ENCODE data around the gene KRABD2.

GRCh38 chr17:8393470-8394231 lies 17.1 kb upstream of the KRABD2 start:
- TF ChIP-seq ZNF274 (IDR thresholded peaks at IDR 0.05; ENCODE audit: low read depth, low read length) (no peak), CTCF (IDR thresholded peaks at IDR 0.05 in 2 of 3, conservative IDR thresholded peaks at IDR 0.05 in 1 of 3; ENCODE audit: borderline replicate concordance in 1 of 3, insufficient read depth in 1 of 3, low read depth in 2 of 3, low read length in 2 of 3) (no peak), ZFX (IDR thresholded peaks at IDR 0.05) (no peak), EZH2 (IDR thresholded peaks at IDR 0.05) (no peak), POLR2AphosphoS5 (IDR thresholded peaks at IDR 0.05; ENCODE audit: low read depth, low read length) (no peak), ATF3 (IDR thresholded peaks at IDR 0.05) (no peak), EZH2phosphoT487 (IDR thresholded peaks at IDR 0.05; ENCODE audit: borderline replicate concordance) (no peak), MAX (IDR thresholded peaks at IDR 0.05) (no peak), RAD21 (IDR thresholded peaks at IDR 0.05; ENCODE audit: low read depth) (no peak), REST (IDR thresholded peaks at IDR 0.05; ENCODE audit: low read depth) (no peak), POLR2A (IDR thresholded peaks at IDR 0.05; ENCODE audit: borderline replicate concordance, extremely low read depth, insufficient read depth, insufficient read length) (no peak)
